ENCODE measurements around the gene IL20.

The IL20 gene

DNA sequence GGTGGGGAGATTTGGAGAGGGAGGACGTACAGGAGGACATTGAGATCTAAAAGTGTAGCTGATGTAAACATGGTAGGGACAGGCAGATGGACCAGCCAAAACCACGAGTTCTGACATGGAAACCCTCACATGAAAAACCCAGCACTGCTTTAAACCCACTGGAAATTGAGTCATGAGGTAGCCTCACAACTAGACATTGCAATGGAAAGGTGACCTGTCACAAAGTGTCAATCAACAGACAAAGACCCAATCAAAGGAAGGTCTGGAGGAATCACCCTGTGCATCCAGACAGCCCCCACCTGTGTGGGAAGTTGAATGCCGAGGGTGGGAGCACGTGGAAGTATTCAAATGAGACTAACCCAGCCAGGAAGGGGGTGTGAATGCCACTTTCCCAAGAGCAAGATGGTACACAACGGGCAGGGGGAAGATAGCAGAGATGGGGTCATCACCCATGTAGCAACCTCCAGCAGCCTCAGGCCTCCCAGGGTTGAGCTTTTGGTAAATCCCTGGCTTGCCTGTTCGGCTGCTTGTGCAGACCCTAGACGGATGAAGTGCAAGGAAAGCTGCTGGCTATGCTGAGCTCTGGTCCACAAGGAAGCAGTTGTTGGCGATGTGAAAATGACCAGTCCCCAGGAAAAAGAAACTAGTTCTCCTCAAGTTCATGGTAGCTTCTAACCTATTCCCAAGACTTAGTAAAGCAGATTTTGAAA lies 50.7 kb downstream of the IL20 start:
- DNase-seq (ENCODE audit: low read depth in 2 of 2), result no peak
- TF ChIP-seq, protein P1, sequence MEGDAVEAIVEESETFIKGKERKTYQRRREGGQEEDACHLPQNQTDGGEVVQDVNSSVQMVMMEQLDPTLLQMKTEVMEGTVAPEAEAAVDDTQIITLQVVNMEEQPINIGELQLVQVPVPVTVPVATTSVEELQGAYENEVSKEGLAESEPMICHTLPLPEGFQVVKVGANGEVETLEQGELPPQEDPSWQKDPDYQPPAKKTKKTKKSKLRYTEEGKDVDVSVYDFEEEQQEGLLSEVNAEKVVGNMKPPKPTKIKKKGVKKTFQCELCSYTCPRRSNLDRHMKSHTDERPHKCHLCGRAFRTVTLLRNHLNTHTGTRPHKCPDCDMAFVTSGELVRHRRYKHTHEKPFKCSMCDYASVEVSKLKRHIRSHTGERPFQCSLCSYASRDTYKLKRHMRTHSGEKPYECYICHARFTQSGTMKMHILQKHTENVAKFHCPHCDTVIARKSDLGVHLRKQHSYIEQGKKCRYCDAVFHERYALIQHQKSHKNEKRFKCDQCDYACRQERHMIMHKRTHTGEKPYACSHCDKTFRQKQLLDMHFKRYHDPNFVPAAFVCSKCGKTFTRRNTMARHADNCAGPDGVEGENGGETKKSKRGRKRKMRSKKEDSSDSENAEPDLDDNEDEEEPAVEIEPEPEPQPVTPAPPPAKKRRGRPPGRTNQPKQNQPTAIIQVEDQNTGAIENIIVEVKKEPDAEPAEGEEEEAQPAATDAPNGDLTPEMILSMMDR (IDR thresholded peaks at IDR 0.05; ENCODE audit: low read depth, low read length), result no peak
- H3K4me3 ChIP-seq (replicated peaks in 1 of 2; ENCODE audit: low read depth in 2 of 2, low read length in 2 of 2), result no peak overlapping the region

DNA sequence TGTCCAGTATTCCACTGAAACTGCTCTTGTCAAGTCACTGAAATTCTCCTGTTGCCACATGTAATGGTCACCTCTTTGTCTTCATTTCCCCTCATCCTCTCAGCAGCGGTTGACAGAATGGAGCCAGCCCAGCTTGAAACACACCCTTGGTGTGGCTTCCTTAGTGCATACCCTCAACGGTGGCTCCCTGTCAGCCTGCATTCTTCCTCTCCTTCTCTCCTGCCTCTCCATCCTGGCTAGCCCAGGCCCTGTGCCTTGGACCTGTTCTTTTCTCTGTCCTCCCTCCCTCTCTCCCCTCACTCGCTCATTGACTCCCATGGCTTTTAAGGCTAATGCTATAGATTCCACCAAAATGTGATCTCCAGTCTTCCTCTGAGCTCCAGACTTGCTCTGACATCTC lies 52.7 kb downstream of the IL20 start:
- no peak overlapping the region for H3K4me3 ChIP-seq (replicated peaks in 1 of 2; ENCODE audit: low read depth in 2 of 2, low read length in 2 of 2)
- DNase-seq (ENCODE audit: low read depth in 2 of 2), result no peak
- TF ChIP-seq, protein P1 (IDR thresholded peaks at IDR 0.05; ENCODE audit: low read depth, low read length), result no peak
